Liver (tissue), 9 donors: ENCODE results near the gene DST. TPM values are rescaled to one million over a fixed set of nuclear protein-coding genes. Genes with fewer than 3 reads are reported as not detected.

Source experiments
- DNase-seq: peaks from one replicate; pipeline ENCODE4 v3.0.0-alpha.2; 2017; ENCODE audit warnings: low spot score
- H3K27ac ChIP-seq, 2 donors: one replicate each; pipeline ENCODE4 v1.7.0; 2013; ENCODE audit warnings: inconsistent platforms in 2 of 2, low read length in 2 of 2, control low read depth in 1 of 2, low read depth in 1 of 2, mild to moderate bottlenecking in 1 of 2
- H3K27me3 ChIP-seq, 4 donors: one replicate each; pipeline versions ENCODE4 v1.6.1 to v1.7.0; 2013; ENCODE audit warnings: low read length in 3 of 4, inconsistent platforms in 1 of 4, mild to moderate bottlenecking in 1 of 4, moderate library complexity in 1 of 4; ENCODE audit not compliant: control insufficient read depth in 4 of 4, insufficient read depth in 4 of 4
- H3K36me3 ChIP-seq, 4 donors: one replicate each; pipeline versions ENCODE4 v1.6.1 to v1.7.0; 2013; ENCODE audit warnings: low read length in 3 of 4, mild to moderate bottlenecking in 3 of 4, low read depth in 1 of 4, moderate library complexity in 1 of 4; ENCODE audit not compliant: control insufficient read depth in 4 of 4, insufficient read depth in 3 of 4
- H3K4me1 ChIP-seq, 4 donors: one replicate each; pipeline versions ENCODE4 v1.6.1 to v1.7.0; 2013; ENCODE audit warnings: low read length in 3 of 4, mild to moderate bottlenecking in 3 of 4, moderate library complexity in 1 of 4; ENCODE audit not compliant: control insufficient read depth in 4 of 4, insufficient read depth in 4 of 4
- H3K4me3 ChIP-seq, 3 donors: one replicate each; pipeline versions ENCODE4 v1.6.1 to v1.7.0; 2013; ENCODE audit warnings: low read length in 3 of 3, control low read depth in 1 of 3, low read depth in 1 of 3, mild to moderate bottlenecking in 1 of 3
- H3K9ac ChIP-seq, 2 donors: one replicate each; pipeline ENCODE4 v1.7.0; 2013; ENCODE audit warnings: low read length in 2 of 2, mild to moderate bottlenecking in 2 of 2, moderate library complexity in 2 of 2, control low read depth in 1 of 2, low read depth in 1 of 2
- H3K9me3 ChIP-seq, 4 donors: one replicate each; pipeline versions ENCODE4 v1.6.1 to v1.7.0; 2013; ENCODE audit warnings: low read length in 3 of 4; ENCODE audit not compliant: control insufficient read depth in 4 of 4
- ATF3 ChIP-seq: IDR thresholded peaks from 2 replicates; pipeline ENCODE4 v1.6.1; 2016; ENCODE audit warnings: antibody characterized with exemption
- CTCF ChIP-seq: fragments of 150-350 bp; IDR thresholded peaks from 2 replicates; pipeline ENCODE4 v1.5.1; 2017; ENCODE audit warnings: improper control_type of control experiment, low read depth, low read length; ENCODE audit not compliant: missing input control
- EGR1 ChIP-seq, 2 donors: IDR thresholded peaks; 2 replicates each; pipeline ENCODE4 v1.6.1; 2016 to 2018; ENCODE audit warnings: antibody characterized with exemption in 2 of 2, low read depth in 2 of 2
- FOXA1 ChIP-seq: IDR thresholded peaks from 2 replicates; pipeline ENCODE4 v1.6.1; 2016; ENCODE audit warnings: antibody characterized with exemption
- FOXA2 ChIP-seq: IDR thresholded peaks from 2 replicates; pipeline ENCODE4 v1.6.1; 2016; ENCODE audit warnings: antibody characterized with exemption
- GABPA ChIP-seq, 2 donors: IDR thresholded peaks in 1 of 2; conservative IDR thresholded peaks in 1 of 2; 2 replicates each; pipeline ENCODE4 v1.6.1; 2016; ENCODE audit warnings: antibody characterized with exemption in 2 of 2, mild to moderate bottlenecking in 1 of 2, moderate library complexity in 1 of 2
- HNF4A ChIP-seq, 2 donors: conservative IDR thresholded peaks; 2 replicates each; pipeline ENCODE4 v1.6.1; 2016; ENCODE audit warnings: antibody characterized with exemption in 2 of 2, mild to moderate bottlenecking in 2 of 2
- HNF4G ChIP-seq: IDR thresholded peaks from 2 replicates; pipeline ENCODE4 v1.6.1; 2016; ENCODE audit warnings: antibody characterized with exemption
- JUND ChIP-seq, 2 donors: IDR thresholded peaks; 2 replicates each; pipeline ENCODE4 v1.6.1; 2016; ENCODE audit warnings: antibody characterized with exemption in 2 of 2
- MAX ChIP-seq: IDR thresholded peaks from 2 replicates; pipeline ENCODE4 v1.6.1; 2016; ENCODE audit warnings: antibody characterized with exemption
- NR2F2 ChIP-seq: IDR thresholded peaks from 2 replicates; pipeline ENCODE4 v1.6.1; 2016; ENCODE audit warnings: antibody characterized with exemption
- RAD21 ChIP-seq, 2 donors: IDR thresholded peaks; 2 replicates each; pipeline ENCODE4 v1.6.1; 2016; ENCODE audit warnings: antibody characterized with exemption in 2 of 2, mild to moderate bottlenecking in 2 of 2
- REST ChIP-seq: IDR thresholded peaks from 2 replicates; pipeline ENCODE4 v1.6.1; 2016; ENCODE audit warnings: antibody characterized with exemption, mild to moderate bottlenecking
- RXRA ChIP-seq, 2 donors: IDR thresholded peaks; 2 replicates each; pipeline ENCODE4 v1.6.1; 2017 to 2018; ENCODE audit warnings: antibody characterized with exemption in 2 of 2, mild to moderate bottlenecking in 1 of 2
- SP1 ChIP-seq: IDR thresholded peaks from 2 replicates; pipeline ENCODE4 v1.6.1; 2018; ENCODE audit warnings: antibody characterized with exemption, mild to moderate bottlenecking
- TAF1 ChIP-seq: conservative IDR thresholded peaks from 2 replicates; pipeline ENCODE4 v1.6.1; 2016; ENCODE audit warnings: antibody characterized with exemption, mild to moderate bottlenecking
- YY1 ChIP-seq: IDR thresholded peaks from 2 replicates; pipeline ENCODE4 v1.6.1; 2016; ENCODE audit warnings: antibody characterized with exemption, mild to moderate bottlenecking
- ZBTB33 ChIP-seq: IDR thresholded peaks from 2 replicates; pipeline ENCODE4 v1.6.1; 2016; ENCODE audit warnings: antibody characterized with exemption
- WGBS: extraction: QIAGEN DNeasy Blood & Tissue Kit; methylation state at CpG from one replicate; pipeline ENCODE4 v1.1.7; 2013; 5-methylcytosine and 5-hydroxymethylcytosine counted together
- polyA plus RNA-seq, 2 donors: library from polyadenylated mRNA; stranded (reverse) in 1 of 2; unstranded in 1 of 2; fragments of 200-250 nt in 1 of 2; fragments of >200 nt in 1 of 2; fragmentation: Nextera tagmentation in 1 of 2; extraction: Ambion mirVana in 1 of 2; gene quantifications; one replicate each; pipeline versions ENCODE4 v1.2.1 to v1.2.3, GENCODE V29; 2013 to 2015
- total RNA-seq, 2 donors: library from RNA; depleted of rRNA; stranded (reverse); fragments of >200 nt; gene quantifications; one replicate each; pipeline ENCODE4 v1.2.3, GENCODE V29; 2014
- donor health status: healthy.
- donor health status: healthy.
- donor health status: healthy.
- donor health status: healthy.
- donor health status: healthy.

The DST gene
- total and polyA plus RNA-seq, 4 donors = 30.5 to 234 (median 86.7) TPM

GRCh38 chr6:56475736-56476457 is 166.8 kb downstream of the DST start:
- WGBS = 20% methylated on average over 4 of the region's 4 CpGs
- Histone ChIP-seq H3K4me1 (peaks cover 3 to 40% (median 31%) of the 10 kb centered on the region in 4 donors), H3K4me3 (peak overlapping the region in 1 of 3 donors; percentile 2), H3K36me3 (peaks cover 4 to 40% (median 30%) of the 10 kb centered on the region in 4 donors), H3K27me3 (no peaks in the 10 kb centered on the region), H3K27ac (peak overlapping the region in 1 of 2 donors; percentile 57), H3K9ac (peak overlapping the region in 1 of 2 donors; percentile 36), H3K9me3 (no peaks in the 10 kb centered on the region)
- no peak for TF ChIP-seq FOXA2
- no peak for TF ChIP-seq HNF4G
- no peak for TF ChIP-seq FOXA1
- no peak for TF ChIP-seq TAF1
- TF ChIP-seq REST = no peak
- peak; percentile 68 for TF ChIP-seq YY1
- no peak for TF ChIP-seq MAX
- no peak for TF ChIP-seq GABPA (IDR thresholded peaks at IDR 0.05 in 1 of 2, conservative IDR thresholded peaks at IDR 0.05 in 1 of 2)
- peak; percentile 56 for TF ChIP-seq ZBTB33
- TF ChIP-seq SP1 = no peak
- peak; percentile 29 for TF ChIP-seq NR2F2
- TF ChIP-seq ATF3 = no peak
- TF ChIP-seq JUND (IDR thresholded peaks at IDR 0.05) = peak; percentile 54 to 71
- peak; percentile 63 to 91 for TF ChIP-seq RXRA (IDR thresholded peaks at IDR 0.05)
- TF ChIP-seq EGR1 (IDR thresholded peaks at IDR 0.05; ENCODE audit: low read depth in 2 of 2) = peak in 1 of 2 donors; percentile 50
- TF ChIP-seq RAD21 (IDR thresholded peaks at IDR 0.05) = peak; percentile 60 to 64
- peak; percentile 55 to 75 for TF ChIP-seq HNF4A (conservative IDR thresholded peaks at IDR 0.05)
- TF ChIP-seq CTCF = no peak
- no peak for DNase-seq
